ENCODE results near the gene ZAP70.

The ZAP70 gene

DNA sequence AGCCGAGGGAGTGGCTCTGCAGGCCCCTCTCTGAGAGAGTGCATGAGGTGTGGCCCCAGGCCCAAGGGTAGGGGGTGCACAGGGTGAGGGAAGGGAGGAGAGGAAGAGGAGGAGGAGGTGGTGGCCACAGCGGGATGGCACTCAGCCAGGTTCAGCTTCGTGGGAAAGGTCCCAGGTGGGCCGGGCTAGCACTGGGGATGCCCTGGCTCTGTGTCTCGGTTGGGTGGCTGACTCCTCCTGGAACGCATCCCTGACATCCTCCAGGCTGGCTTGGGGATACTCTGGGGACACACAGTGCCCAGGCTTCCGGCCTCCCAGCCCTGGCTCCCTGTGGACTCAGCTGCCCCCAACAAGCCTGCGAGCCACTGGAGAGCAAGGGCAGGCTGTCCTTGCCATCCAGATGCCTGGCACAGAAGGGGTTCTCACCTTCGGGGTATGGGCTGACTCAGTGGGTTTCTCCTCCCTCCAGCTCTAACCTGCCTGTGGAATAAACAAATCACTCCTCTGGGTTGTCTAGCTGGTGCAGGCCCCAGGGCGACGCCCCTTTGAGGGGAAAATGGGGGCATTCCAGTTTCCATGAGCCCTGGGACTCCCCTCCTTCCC is 582 bp upstream of the ZAP70 start:
- no peak overlapping the region for H3K4me3 ChIP-seq (replicated peaks; ENCODE audit: low read depth, low read length)

DNA sequence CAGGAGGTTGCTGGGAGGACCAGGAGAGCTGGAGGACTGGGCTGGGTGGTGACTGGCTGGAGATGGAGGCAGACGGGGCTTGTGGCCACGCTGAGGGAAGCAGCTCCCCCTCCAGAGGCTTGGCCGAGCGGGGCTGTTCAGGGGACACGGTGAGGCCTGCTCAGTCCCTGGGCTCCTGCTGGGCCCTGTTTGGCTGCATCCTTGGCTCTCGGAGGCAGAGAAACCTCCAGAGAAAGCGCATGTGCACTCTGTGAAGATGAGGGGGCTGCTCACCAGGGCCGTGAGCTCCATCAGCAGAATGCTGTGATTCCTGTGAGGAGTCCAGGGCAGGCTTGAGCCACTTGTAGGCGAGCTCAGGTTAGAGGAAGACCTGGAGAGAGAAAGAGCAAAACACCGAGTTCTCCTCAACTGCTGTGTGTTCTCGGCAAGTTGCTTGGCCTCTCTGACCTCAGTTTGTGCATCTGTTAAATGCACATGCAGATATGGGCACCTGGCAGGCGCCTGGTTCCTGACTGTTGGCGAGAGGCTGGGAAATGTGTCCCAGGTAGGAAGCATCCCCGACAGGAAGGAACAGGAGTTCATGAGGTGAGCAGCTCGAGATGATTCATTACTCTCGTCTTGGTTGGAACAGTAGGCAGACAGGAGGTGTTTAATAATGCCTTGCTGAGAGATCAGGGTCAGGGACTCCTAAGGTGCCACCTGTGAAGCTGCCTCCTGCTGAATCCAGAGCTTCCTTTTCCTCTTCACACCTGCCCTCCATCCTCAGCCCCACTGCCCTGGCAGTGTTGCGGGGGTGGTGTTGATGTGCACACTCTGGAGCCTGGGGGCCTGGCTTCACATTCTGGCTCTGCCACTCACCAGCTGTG is 941 bp downstream of the ZAP70 start:
- DNase-seq (ENCODE audit: extremely low read depth, low read depth), result no peak
- no peak overlapping the region for H3K4me3 ChIP-seq (replicated peaks; ENCODE audit: low read depth, low read length)
- no peak for TF ChIP-seq CTCF (IDR thresholded peaks at IDR 0.05; ENCODE audit: low read depth, low read length, missing control alignments)

More for the DNA sequence above, 582 bp upstream of the ZAP70 start:
- TF ChIP-seq CTCF (IDR thresholded peaks at IDR 0.05; ENCODE audit: low read depth, low read length, missing control alignments), result no peak
- no peak for DNase-seq (ENCODE audit: extremely low read depth, low read depth)

DNA sequence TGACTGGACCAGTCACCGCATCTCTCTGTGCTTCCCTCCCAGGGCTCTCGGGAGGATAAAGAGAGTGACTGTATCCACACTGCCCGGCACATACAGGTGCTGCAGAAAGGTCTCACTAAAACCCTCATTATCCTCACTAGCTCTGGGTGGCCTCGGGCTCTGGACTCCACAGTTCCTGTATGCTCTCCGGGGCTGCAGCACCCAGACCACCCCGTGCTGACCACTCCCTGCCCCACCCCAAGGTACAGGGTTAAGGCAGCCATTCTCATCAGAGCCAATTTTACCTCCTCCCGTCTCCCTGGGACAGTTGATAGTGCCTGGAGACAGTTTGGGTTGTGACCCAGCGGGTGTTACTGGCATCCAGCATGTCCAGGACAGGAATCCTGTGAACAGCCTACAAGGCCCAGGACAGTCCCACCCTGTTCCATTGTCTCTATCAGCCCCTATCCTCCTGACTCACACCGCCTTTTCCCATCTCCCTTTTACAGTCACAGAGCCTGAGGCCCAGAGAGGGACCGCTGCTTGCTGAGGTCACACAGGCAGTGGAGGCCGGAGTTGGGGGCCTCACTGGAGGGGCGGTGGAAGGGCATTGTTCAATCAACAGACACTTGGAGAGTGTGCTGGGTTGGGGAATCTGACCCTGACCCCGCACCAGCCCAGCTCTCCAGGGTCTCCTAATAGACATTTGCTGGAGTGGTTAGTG is 1.7 kb downstream of the ZAP70 start:
- H3K4me3 ChIP-seq (replicated peaks; ENCODE audit: low read depth, low read length), result no peak overlapping the region
- DNase-seq (ENCODE audit: extremely low read depth, low read depth), result no peak
- no peak for TF ChIP-seq CTCF (IDR thresholded peaks at IDR 0.05; ENCODE audit: low read depth, low read length, missing control alignments)

- TF ChIP-seq CTCF (IDR thresholded peaks at IDR 0.05; ENCODE audit: low read depth, low read length, missing control alignments), result no peak
- H3K4me3 ChIP-seq (replicated peaks; ENCODE audit: low read depth, low read length), result no peak overlapping the region
- DNase-seq (ENCODE audit: extremely low read depth, low read depth), result no peak
Observed at GRCh38 chr2:97715951-97716694, 2.7 kb downstream of the ZAP70 start.

- H3K4me3 ChIP-seq (replicated peaks; ENCODE audit: low read depth, low read length), result no peak overlapping the region
- no peak for DNase-seq (ENCODE audit: extremely low read depth, low read depth)
- TF ChIP-seq CTCF (IDR thresholded peaks at IDR 0.05; ENCODE audit: low read depth, low read length, missing control alignments), result no peak
Observed at GRCh38 chr2:97716695-97717612, 3.6 kb downstream of the ZAP70 start.
